Neuron (in vitro differentiated cells): ENCODE results near the gene CIDEA.

Experiments
- H2AFZ ChIP-seq: one replicate; pipeline ENCODE4 v1.6.1; 2013; ENCODE audit warnings: low read depth, mild to moderate bottlenecking, inconsistent platforms, low read length, moderate library complexity
- H3K27me3 ChIP-seq: one replicate; pipeline ENCODE4 v1.6.1; 2013; ENCODE audit warnings: low read length; ENCODE audit not compliant: insufficient read depth
- H3K36me3 ChIP-seq: one replicate; pipeline ENCODE4 v1.6.1; 2013; ENCODE audit warnings: low read length; ENCODE audit not compliant: insufficient read depth
- H3K4me1 ChIP-seq: one replicate; pipeline ENCODE4 v1.6.1; 2013; ENCODE audit warnings: low read length; ENCODE audit not compliant: insufficient read depth
- H3K4me3 ChIP-seq: 2 replicates; pipeline ENCODE4 v1.5.1; 2013; ENCODE audit warnings: mild to moderate bottlenecking, low read length, moderate library complexity
- H3K9me3 ChIP-seq: one replicate; pipeline ENCODE4 v1.6.1; 2013; ENCODE audit warnings: low read length

Gene CIDEA

DNA sequence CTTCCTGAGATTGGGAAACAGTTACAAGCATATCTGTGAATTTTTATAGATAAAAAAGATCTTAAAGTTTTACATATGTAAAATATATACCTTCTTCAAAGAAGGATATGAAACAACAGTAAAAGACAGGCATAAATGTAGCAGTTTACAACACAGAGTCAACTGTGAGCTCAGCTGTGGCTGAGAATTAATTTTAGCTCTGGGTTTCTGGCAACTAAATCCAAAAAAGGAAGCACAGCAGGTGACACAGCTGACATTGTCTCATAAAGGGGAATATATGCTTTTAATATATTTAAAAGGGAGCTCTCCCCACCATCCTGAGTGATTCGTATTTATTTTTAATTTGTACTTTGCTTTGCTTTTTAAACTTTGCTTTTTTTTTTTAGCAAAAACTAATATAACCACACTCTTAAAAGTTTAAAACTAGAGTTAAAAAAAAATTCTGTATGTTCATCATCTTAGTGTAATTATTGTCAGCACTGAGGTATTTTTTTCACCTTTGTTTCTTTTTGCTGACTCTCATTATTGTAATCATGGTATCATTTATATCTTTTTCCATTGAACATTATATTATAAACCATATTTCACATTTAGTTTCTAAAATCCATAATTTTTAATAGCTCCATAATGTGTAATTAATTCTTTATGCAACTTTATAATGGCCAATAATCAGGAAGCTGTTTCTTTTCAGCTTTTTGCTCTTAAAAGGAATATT, 60.6 kb downstream of the CIDEA start:
- Histone ChIP-seq H2AFZ (no peak overlapping the region), H3K9me3 (peaks cover 7% of the 10 kb centered on the region), H3K36me3 (peaks cover 35% of the 10 kb centered on the region), H3K27me3 (no peaks in the 10 kb centered on the region), H3K4me1 (peaks cover 5% of the 10 kb centered on the region), H3K4me3 (no peak overlapping the region)

DNA sequence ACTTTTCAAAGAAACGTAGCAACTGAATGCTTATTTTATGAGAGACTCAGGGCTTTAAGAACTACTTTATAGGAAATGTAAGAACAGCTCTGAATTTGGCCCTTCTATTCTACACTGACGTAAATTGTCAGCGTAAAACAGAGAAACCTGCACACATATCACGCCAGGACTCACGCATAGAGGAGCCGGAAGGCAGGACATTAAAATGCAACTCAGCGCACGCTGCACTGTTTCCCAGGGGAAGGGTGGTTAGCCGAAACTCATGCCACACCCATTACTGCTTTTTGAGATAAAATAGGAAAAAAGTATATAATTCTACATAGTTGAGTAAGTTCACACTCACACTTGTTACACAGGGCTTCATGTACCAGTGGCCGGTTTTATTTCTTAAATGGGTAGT, 61.3 kb downstream of the CIDEA start:
- peaks cover 5% of the 10 kb centered on the region for H3K4me1 ChIP-seq
- peaks cover 36% of the 10 kb centered on the region for H3K36me3 ChIP-seq
- H3K27me3 ChIP-seq = no peaks in the 10 kb centered on the region
- H2AFZ ChIP-seq = no peak overlapping the region
- H3K9me3 ChIP-seq = peaks cover 7% of the 10 kb centered on the region
- no peak overlapping the region for H3K4me3 ChIP-seq

DNA sequence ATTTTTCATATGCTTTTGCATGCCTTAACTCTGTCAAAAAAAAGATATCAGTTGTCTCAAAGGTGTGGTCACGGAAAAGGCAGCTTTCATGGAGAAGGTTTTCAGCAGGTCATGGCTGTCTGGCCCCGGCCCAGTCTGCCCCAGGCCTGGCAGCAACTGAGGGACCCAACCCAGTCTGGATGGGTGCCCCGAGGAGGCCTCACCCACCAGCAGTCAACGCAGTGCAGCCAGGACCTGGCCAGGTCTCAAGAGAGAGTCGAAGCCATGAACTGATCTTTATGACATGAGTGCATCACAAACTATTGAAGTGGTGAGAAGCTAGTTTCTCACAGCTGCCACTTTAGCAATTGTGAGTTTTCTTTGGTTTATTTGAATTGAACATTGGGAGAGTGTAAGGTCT, 61.8 kb downstream of the CIDEA start:
- Histone ChIP-seq H3K36me3 (peaks cover 41% of the 10 kb centered on the region), H3K4me1 (peaks cover 5% of the 10 kb centered on the region), H2AFZ (no peak overlapping the region), H3K4me3 (no peak overlapping the region), H3K27me3 (no peaks in the 10 kb centered on the region), H3K9me3 (peaks cover 4% of the 10 kb centered on the region)

DNA sequence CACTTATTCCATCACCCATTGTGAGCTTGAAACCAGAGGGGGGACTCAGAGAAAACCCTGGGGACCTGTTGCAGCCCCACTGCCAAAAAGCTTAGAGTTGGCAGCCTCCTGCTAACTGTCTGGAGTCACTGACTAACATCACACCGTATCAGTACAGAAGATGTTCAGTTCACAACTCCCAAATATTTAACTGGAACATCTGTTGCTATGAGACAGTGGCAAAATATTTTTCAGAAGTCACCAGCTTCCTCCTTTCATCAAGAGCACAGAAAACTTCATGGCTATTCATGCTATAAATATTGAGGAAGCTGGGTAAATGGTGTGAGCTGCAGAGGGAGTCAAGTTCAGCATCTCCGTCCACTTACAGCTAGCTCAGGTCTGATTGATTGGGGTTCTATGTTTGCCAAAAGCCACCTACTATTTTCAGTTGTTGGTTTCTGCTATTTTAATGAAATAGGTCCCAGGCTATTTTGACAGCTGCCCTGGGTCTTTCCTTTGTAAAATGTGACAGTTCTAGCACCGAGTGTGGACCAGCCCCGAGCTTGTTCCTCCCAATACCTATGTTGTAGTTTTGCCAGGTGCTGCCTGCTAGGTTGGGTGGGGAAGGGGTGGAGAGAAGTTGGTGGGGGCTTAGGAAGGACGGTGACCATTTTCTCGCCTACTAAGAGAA, 63.6 kb downstream of the CIDEA start:
- Histone ChIP-seq H2AFZ (no peak overlapping the region), H3K4me1 (peaks cover 5% of the 10 kb centered on the region), H3K36me3 (peaks cover 33% of the 10 kb centered on the region), H3K27me3 (no peaks in the 10 kb centered on the region), H3K9me3 (no peaks in the 10 kb centered on the region), H3K4me3 (no peak overlapping the region)

DNA sequence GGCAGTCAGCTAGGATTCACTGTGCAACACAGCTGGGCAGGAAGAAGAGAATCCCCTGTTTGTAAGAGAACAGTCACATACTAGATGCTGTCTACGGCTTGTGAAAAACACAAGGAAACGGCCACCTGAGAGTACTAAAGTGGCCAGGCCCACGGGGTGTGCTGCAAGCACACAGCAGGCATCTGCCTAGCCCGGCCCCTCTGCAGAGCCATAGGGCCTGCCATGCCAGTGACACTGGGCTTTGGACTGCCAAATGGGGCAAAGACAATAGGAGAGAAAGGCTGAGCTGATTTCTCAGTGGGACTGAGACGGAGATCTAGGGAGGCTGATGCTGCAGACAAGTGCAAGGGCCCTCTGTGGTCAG, 64.2 kb downstream of the CIDEA start:
- no peaks in the 10 kb centered on the region for H3K9me3 ChIP-seq
- H3K4me1 ChIP-seq = peaks cover 5% of the 10 kb centered on the region
- no peaks in the 10 kb centered on the region for H3K27me3 ChIP-seq
- no peak overlapping the region for H2AFZ ChIP-seq
- H3K36me3 ChIP-seq = peaks cover 29% of the 10 kb centered on the region
- no peak overlapping the region for H3K4me3 ChIP-seq

DNA sequence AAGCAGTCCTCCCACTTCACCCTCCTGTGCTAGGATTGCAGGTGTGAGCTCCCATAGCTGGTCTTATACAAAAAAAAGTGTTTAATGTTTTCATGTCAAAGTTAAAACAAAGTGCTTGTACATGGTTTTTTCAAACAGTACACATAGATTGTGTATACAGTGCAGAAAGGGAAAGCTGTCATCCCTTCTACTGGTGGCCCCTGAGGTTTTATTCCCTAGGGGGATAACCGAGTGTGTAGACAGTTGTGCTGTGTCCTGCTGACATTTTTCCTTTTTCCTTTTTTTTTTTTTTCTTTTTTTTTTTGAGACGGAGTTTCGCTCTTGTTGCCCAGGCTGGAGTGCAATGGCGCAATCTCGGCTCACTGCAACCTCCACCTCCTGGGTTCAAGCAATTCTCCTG, 64.7 kb downstream of the CIDEA start:
- Histone ChIP-seq H3K4me1 (peaks cover 5% of the 10 kb centered on the region), H3K27me3 (no peaks in the 10 kb centered on the region), H3K4me3 (no peak overlapping the region), H3K36me3 (peaks cover 25% of the 10 kb centered on the region), H3K9me3 (no peaks in the 10 kb centered on the region), H2AFZ (no peak overlapping the region)

DNA sequence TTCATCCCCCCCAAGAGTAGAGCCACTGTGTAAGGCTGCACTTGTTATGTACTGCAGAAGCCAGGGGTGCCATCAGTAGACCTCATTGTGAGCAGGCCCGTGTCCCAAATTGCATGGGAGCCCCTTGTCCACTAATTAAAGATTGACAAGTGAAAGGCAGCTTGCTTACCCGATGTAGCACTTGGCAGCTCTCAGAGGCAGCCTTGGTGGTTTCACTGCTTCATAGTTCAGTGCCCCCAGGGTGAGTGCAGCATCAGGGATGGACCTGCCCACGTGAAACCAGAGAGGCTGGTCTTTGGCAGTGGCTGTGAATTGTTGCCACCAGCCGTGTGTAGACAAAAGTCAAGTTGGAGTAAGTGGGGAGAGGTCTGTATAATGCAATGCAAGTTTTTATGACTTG, 67.2 kb downstream of the CIDEA start:
- Histone ChIP-seq H2AFZ (no peak overlapping the region), H3K4me1 (peaks cover 5% of the 10 kb centered on the region), H3K4me3 (no peak overlapping the region), H3K36me3 (peaks cover 31% of the 10 kb centered on the region), H3K9me3 (peaks cover 9% of the 10 kb centered on the region), H3K27me3 (no peaks in the 10 kb centered on the region)

DNA sequence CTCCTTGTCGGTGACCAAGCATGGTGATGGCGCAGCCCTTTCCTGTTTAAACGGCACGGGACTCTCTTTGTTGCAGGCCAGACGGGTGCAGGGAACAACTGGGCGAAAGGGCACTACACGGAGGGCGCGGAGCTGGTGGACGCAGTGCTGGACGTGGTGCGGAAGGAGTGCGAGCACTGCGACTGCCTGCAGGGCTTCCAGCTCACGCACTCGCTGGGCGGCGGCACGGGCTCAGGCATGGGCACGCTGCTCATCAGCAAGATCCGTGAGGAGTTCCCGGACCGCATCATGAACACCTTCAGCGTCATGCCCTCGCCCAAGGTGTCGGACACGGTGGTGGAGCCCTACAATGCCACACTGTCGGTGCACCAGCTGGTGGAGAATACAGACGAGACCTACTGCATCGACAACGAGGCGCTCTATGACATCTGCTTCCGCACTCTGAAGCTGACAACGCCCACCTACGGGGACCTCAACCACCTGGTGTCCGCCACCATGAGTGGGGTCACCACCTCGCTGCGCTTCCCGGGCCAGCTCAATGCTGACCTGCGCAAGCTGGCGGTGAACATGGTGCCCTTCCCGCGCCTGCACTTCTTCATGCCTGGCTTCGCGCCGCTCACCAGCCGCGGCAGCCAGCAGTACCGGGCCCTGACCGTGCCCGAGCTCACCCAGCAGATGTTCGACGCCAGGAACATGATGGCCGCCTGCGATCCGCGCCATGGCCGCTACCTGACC, 71.0 kb downstream of the CIDEA start:
- Histone ChIP-seq H3K36me3 (peaks cover 62% of the 10 kb centered on the region), H2AFZ (no peak overlapping the region), H3K27me3 (no peaks in the 10 kb centered on the region), H3K4me3 (no peak overlapping the region), H3K9me3 (peaks cover 9% of the 10 kb centered on the region), H3K4me1 (no peaks in the 10 kb centered on the region)

DNA sequence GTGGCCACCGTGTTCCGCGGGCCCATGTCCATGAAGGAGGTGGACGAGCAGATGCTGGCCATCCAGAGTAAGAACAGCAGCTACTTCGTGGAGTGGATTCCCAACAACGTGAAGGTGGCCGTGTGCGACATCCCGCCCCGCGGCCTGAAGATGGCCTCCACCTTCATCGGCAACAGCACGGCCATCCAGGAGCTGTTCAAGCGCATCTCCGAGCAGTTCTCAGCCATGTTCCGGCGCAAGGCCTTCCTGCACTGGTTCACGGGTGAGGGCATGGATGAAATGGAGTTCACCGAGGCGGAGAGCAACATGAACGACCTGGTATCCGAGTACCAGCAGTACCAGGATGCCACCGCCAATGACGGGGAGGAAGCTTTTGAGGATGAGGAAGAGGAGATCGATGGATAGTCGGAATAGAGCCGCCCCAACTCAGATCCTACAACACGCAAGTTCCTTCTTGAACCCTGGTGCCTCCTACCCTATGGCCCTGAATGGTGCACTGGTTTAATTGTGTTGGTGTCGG, 71.6 kb downstream of the CIDEA start:
- Histone ChIP-seq H3K4me3 (no peak overlapping the region), H3K36me3 (peaks cover 62% of the 10 kb centered on the region), H3K27me3 (no peaks in the 10 kb centered on the region), H3K4me1 (no peaks in the 10 kb centered on the region), H3K9me3 (peaks cover 9% of the 10 kb centered on the region), H2AFZ (no peak overlapping the region)

DNA sequence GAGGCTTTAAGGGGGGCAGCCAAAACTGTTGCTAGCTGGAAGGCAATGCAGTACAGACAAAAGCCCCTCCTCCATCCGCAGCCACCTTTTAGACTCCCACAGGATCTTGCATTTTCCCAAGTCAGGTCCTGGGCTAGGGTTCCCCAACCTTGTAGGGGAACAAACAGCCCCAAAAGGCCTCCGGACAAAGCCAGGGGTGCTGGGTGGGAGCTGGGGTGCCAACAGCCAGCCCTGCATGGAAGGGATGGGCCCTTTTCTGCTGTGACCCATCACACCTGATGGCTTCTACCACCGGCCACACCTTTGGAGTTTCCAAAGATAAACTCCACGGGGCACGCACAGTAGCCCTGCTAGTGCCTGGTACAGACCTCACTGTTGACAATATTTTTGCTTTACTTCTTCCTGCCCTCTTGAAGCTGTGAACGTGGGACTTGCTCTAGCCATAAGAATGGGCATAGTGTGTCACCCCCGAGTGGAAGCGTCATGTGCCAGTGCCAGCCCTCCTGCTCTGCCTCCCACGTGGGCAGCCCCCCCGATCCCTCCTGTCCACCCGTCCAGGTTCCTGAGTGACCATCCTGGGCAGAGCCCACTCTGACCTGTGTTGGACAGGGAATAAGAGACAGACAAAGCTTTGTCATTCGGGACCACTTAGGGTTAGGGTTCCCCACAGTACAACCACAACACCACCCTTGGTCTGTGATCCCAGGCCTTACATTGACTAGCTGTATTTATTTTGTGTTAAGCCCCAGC, 72.7 kb downstream of the CIDEA start:
- no peaks in the 10 kb centered on the region for H3K27me3 ChIP-seq
- H3K4me3 ChIP-seq = no peak overlapping the region
- peaks cover 60% of the 10 kb centered on the region for H3K36me3 ChIP-seq
- no peak overlapping the region for H2AFZ ChIP-seq
- no peaks in the 10 kb centered on the region for H3K4me1 ChIP-seq
- H3K9me3 ChIP-seq = peaks cover 9% of the 10 kb centered on the region
